ENCODE measurements around the gene NUDCD3.
"Not testable (repeated sequence)": the region's sequence is repeated elsewhere in the genome, so short reads cannot be mapped to it uniquely, and the experiment has no call there.

NUDCD3 gene

GRCh38 chr7:44432381-44432977, 58.0 kb downstream of the NUDCD3 start:
- FAIRE-seq: no peak
- DNase-seq (ENCODE audit: insufficient read length, low spot score): no peak
- no peak for TF ChIP-seq CTCF (IDR thresholded peaks at IDR 0.05; ENCODE audit: insufficient read depth, missing control alignments)

GRCh38 chr7:44431091-44431608, 59.3 kb downstream of the NUDCD3 start:
- DNase-seq (ENCODE audit: insufficient read length, low spot score) (no peak), FAIRE-seq (no peak)
- TF ChIP-seq CTCF (IDR thresholded peaks at IDR 0.05; ENCODE audit: insufficient read depth, missing control alignments): peak; percentile 5

- DNase-seq (ENCODE audit: insufficient read length, low spot score) (no peak), FAIRE-seq (no peak)
- no peak for TF ChIP-seq CTCF (IDR thresholded peaks at IDR 0.05; ENCODE audit: insufficient read depth, missing control alignments)
Observed at GRCh38 chr7:44430054-44430453, 60.4 kb downstream of the NUDCD3 start.

GRCh38 chr7:44424762-44425161, 65.7 kb downstream of the NUDCD3 start:
- DNase-seq (ENCODE audit: insufficient read length, low spot score); FAIRE-seq: not testable (repeated sequence)

- DNase-seq (ENCODE audit: insufficient read length, low spot score): no peak
- TF ChIP-seq CTCF (IDR thresholded peaks at IDR 0.05; ENCODE audit: insufficient read depth, missing control alignments): no peak
- no peak for FAIRE-seq
Observed at GRCh38 chr7:44416941-44417340, 73.5 kb downstream of the NUDCD3 start.

- DNase-seq (ENCODE audit: insufficient read length, low spot score) (no peak), FAIRE-seq (no peak)
- TF ChIP-seq CTCF (IDR thresholded peaks at IDR 0.05; ENCODE audit: insufficient read depth, missing control alignments): no peak
Observed at GRCh38 chr7:44415510-44415909, 74.9 kb downstream of the NUDCD3 start.

- no peak for TF ChIP-seq CTCF (IDR thresholded peaks at IDR 0.05; ENCODE audit: insufficient read depth, missing control alignments)
- FAIRE-seq: no peak
- no peak for DNase-seq (ENCODE audit: insufficient read length, low spot score)
Observed at GRCh38 chr7:44415047-44415446, 75.4 kb downstream of the NUDCD3 start.

- no peak for DNase-seq (ENCODE audit: insufficient read length, low spot score)
- no peak for FAIRE-seq
- no peak for TF ChIP-seq CTCF (IDR thresholded peaks at IDR 0.05; ENCODE audit: insufficient read depth, missing control alignments)
Observed at GRCh38 chr7:44411306-44411705, 79.2 kb downstream of the NUDCD3 start.

Data from D721Med (cell line).